B cell (primary cell): ENCODE results near the gene FAM9B. TPM values are rescaled to one million over a fixed set of nuclear protein-coding genes. Genes with fewer than 3 reads are reported as not detected.

ENCODE experiments used
- ATAC-seq: fragments of 200-7000 bp; cut with Tn5 transposase; one replicate; pipeline ENCODE4 v1.10.0; 2021; ENCODE audit warnings: low read depth, mild to moderate bottlenecking, moderate number of reproducible peaks, moderate library complexity
- CTCF ChIA-PET: fragments of 350-600 bp; sonication (Branson Sonifier 250); formaldehyde crosslinking; loops from one replicate; lab custom pipeline; 2021; ENCODE audit warnings: antibody characterized with exemption, inconsistent platforms; lab: Charles Lee
- POLR2A ChIA-PET: fragments of 350-600 bp; sonication (Branson Sonifier 250); formaldehyde crosslinking; loops from one replicate; lab custom pipeline; 2021; ENCODE audit warnings: antibody characterized with exemption; lab: Charles Lee
- DNase-seq: peaks from one replicate; pipeline ENCODE4 v3.0.0; 2013
- H2AFZ ChIP-seq: 2 replicates; pipeline ENCODE4 v1.6.1; 2012; ENCODE audit warnings: mild to moderate bottlenecking, low read depth, low read length; ENCODE audit not compliant: insufficient read depth, poor library complexity, severe bottlenecking
- H3K27ac ChIP-seq, 2 donors: 1 replicate in 1 of 2; 2 replicates in 1 of 2; pipeline ENCODE4 v1.5.1; 2012 to 2013; ENCODE audit warnings: low read length in 2 of 2, mild to moderate bottlenecking in 2 of 2, moderate library complexity in 1 of 2
- H3K27me3 ChIP-seq, 4 experiments: fragments of 200-600 bp in 1 of 4; sonication (generic) in 1 of 4; replicated peaks in 1 of 4; 1 replicate in 2 of 4; 2 replicates in 2 of 4; pipeline versions ENCODE4 v1.6.1 to v1.7.0; 2013 to 2016; ENCODE audit warnings: low read length in 3 of 4, mild to moderate bottlenecking in 2 of 4, mixed read lengths in 1 of 4, moderate library complexity in 1 of 4; ENCODE audit not compliant: insufficient read depth in 4 of 4, control insufficient read depth in 3 of 4; ENCODE audit errors: control extremely low read depth in 1 of 4
- H3K36me3 ChIP-seq, 2 experiments: replicated peaks in 1 of 2; 1 replicate in 1 of 2; 2 replicates in 1 of 2; pipeline versions ENCODE4 v1.6.1 to v1.7.1; 2013; ENCODE audit warnings: low read length in 1 of 2; ENCODE audit not compliant: insufficient read depth in 2 of 2, control insufficient read depth in 1 of 2; ENCODE audit errors: control extremely low read depth in 1 of 2, extremely low read depth in 1 of 2
- H3K4me1 ChIP-seq, 2 donors: fragments of 200-600 bp in 1 of 2; sonication (generic) in 1 of 2; 1 replicate in 1 of 2; 2 replicates in 1 of 2; pipeline versions ENCODE4 v1.5.1 to v1.6.1; 2013 to 2017; ENCODE audit warnings: low read length in 2 of 2; ENCODE audit not compliant: control insufficient read depth in 2 of 2, insufficient read depth in 2 of 2
- H3K4me2 ChIP-seq: replicated peaks from 2 replicates; pipeline ENCODE3; 2012; ENCODE audit warnings: mild to moderate bottlenecking, low read depth, low read length; ENCODE audit not compliant: poor library complexity, severe bottlenecking
- H3K4me3 ChIP-seq, 5 experiments: fragments of 200-600 bp in 1 of 5; sonication (generic) in 1 of 5; 1 replicate in 3 of 5; 2 replicates in 2 of 5; pipeline versions ENCODE4 v1.5.1 to v1.7.0; 2011 to 2016; ENCODE audit warnings: low read length in 4 of 5, mild to moderate bottlenecking in 4 of 5, low read depth in 2 of 5, control low read depth in 1 of 5, moderate library complexity in 1 of 5; ENCODE audit not compliant: insufficient read depth in 1 of 5; ENCODE audit errors: control extremely low read depth in 1 of 5, extremely low read depth in 1 of 5
- H3K79me2 ChIP-seq: fragments of 200-600 bp; sonication (generic); one replicate; pipeline ENCODE4 v1.6.0; 2016; ENCODE audit warnings: low read length; ENCODE audit not compliant: control insufficient read depth, insufficient read depth
- H3K9ac ChIP-seq: fragments of 200-600 bp; sonication (generic); 2 replicates; pipeline ENCODE4 v1.6.1; 2017; ENCODE audit warnings: mild to moderate bottlenecking, low read length, moderate library complexity
- H3K9me3 ChIP-seq, 3 donors: one replicate each; pipeline versions ENCODE4 v1.6.1 to v1.7.1; 2013; ENCODE audit warnings: low read length in 2 of 3; ENCODE audit not compliant: control insufficient read depth in 2 of 3, insufficient read depth in 1 of 3; ENCODE audit errors: control extremely low read depth in 1 of 3
- H4K20me1 ChIP-seq: 2 replicates; pipeline ENCODE4 v1.6.0; 2012; ENCODE audit warnings: mild to moderate bottlenecking, low read length; ENCODE audit not compliant: insufficient read depth, control insufficient read depth, poor library complexity, severe bottlenecking
- H3K27ac Mint-ChIP-seq: one replicate; pipeline ENCODE4 v1.8.0; 2021; ENCODE audit warnings: mixed read lengths
- H3K27me3 Mint-ChIP-seq: one replicate; pipeline ENCODE4 v1.8.0; 2021; ENCODE audit warnings: mixed read lengths
- H3K4me1 Mint-ChIP-seq: one replicate; pipeline ENCODE4 v1.8.0; 2021; ENCODE audit warnings: mixed read lengths
- H3K4me3 Mint-ChIP-seq: one replicate; pipeline ENCODE4 v1.8.0; 2021; ENCODE audit warnings: mixed read lengths
- H3K9me3 Mint-ChIP-seq: one replicate; pipeline ENCODE4 v1.8.0; 2022; ENCODE audit warnings: mixed read lengths; ENCODE audit not compliant: insufficient read depth
- EZH2 ChIP-seq: IDR thresholded peaks from 2 replicates; pipeline ENCODE4 v1.6.1; 2012; ENCODE audit warnings: borderline replicate concordance, low read depth, mild to moderate bottlenecking, moderate library complexity, low read length; ENCODE audit not compliant: insufficient read depth, poor library complexity, severe bottlenecking
- WGBS: methylation state at CpG from one replicate; pipeline ENCODE4 v1.1.5; 2013; ENCODE audit warnings: missing lambda C conversion rate; ENCODE audit not compliant: insufficient coverage; 5-methylcytosine and 5-hydroxymethylcytosine counted together
- intact Hi-C: fragments of 100-400 bp; cut with micrococcal nuclease; formaldehyde crosslinking; loops from one replicate; pipeline ENCODE4 v1.10.0; 2022
- polyA plus RNA-seq: library from polyadenylated mRNA; depleted of rRNA; stranded (reverse); fragments of >200 nt; gene quantifications from 2 replicates; pipeline ENCODE4 v1.2.3, GENCODE V29; 2012
- total RNA-seq, 2 donors: library from RNA; stranded (reverse); fragments of 120-200 nt in 1 of 2; gene quantifications; 1 replicate in 1 of 2; 2 replicates in 1 of 2; pipeline versions ENCODE4 v1.2.3 to v1.2.4, GENCODE V29; 2013 to 2022
- TF ChIP-seq, protein P1 (sequence below): fragments of 200-600 bp; IDR thresholded peaks from one replicate; pipeline ENCODE4 v1.8.0; 2022; ENCODE audit warnings: antibody characterized with exemption, mild to moderate bottlenecking

The FAM9B gene
- total and polyA plus RNA-seq, 2 donors (not counting 1 experiment from before 2014, with no cell fraction given): not detected

DNA sequence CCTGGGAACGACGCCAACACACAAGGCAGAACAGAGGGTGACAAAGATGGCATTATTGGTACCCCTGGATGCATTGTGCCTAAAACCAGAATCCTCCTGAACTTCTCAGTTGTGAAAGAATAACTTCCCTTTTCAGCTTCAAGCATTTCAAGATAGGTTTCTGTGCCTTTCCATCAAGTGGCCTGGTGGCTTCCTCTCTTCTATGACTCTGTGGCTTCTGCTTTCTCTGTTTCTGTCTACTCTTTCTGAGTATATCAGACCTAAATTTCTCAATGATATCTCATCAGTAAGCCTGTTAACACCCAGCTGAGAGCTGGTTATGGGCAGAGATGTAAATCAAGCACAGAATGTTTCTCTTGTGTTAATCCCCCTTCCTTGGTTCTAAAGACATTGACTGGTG is 21.4 kb upstream of the FAM9B start:
- Histone ChIP-seq H3K9me3 (no peaks in the 10 kb centered on the region), H3K79me2 (no peaks in the 10 kb centered on the region), H3K9ac (no peak overlapping the region), H3K4me1 (peaks cover 8 to 9% of the 10 kb centered on the region in 2 donors), H3K4me2 (no peak overlapping the region), H2AFZ (no peak overlapping the region), H3K36me3 (no peaks in the 10 kb centered on the region), H3K4me3 (no peak overlapping the region), H3K27me3 (peaks cover 0 to 5% (median 0%) of the 10 kb centered on the region in 4 experiments), H4K20me1 (no peaks in the 10 kb centered on the region), H3K27ac (no peak overlapping the region)
- ChIA-PET CTCF (no interaction called here), POLR2A (no interaction called here)
- H3K4me1 Mint-ChIP-seq: peaks cover 7% of the 10 kb centered on the region
- no peak overlapping the region for H3K27ac Mint-ChIP-seq
- TF ChIP-seq EZH2: no peak
- TF ChIP-seq, protein P1, sequence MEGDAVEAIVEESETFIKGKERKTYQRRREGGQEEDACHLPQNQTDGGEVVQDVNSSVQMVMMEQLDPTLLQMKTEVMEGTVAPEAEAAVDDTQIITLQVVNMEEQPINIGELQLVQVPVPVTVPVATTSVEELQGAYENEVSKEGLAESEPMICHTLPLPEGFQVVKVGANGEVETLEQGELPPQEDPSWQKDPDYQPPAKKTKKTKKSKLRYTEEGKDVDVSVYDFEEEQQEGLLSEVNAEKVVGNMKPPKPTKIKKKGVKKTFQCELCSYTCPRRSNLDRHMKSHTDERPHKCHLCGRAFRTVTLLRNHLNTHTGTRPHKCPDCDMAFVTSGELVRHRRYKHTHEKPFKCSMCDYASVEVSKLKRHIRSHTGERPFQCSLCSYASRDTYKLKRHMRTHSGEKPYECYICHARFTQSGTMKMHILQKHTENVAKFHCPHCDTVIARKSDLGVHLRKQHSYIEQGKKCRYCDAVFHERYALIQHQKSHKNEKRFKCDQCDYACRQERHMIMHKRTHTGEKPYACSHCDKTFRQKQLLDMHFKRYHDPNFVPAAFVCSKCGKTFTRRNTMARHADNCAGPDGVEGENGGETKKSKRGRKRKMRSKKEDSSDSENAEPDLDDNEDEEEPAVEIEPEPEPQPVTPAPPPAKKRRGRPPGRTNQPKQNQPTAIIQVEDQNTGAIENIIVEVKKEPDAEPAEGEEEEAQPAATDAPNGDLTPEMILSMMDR: no peak
- H3K4me3 Mint-ChIP-seq: no peak overlapping the region
- 0% methylated on average over 1 of the region's 2 CpGs for WGBS
- ATAC-seq (no peak), DNase-seq (peak; percentile 36)
- H3K27me3 Mint-ChIP-seq: peaks cover 3% of the 10 kb centered on the region
- no peaks in the 10 kb centered on the region for H3K9me3 Mint-ChIP-seq
- intact Hi-C loops: no loop called here

DNA sequence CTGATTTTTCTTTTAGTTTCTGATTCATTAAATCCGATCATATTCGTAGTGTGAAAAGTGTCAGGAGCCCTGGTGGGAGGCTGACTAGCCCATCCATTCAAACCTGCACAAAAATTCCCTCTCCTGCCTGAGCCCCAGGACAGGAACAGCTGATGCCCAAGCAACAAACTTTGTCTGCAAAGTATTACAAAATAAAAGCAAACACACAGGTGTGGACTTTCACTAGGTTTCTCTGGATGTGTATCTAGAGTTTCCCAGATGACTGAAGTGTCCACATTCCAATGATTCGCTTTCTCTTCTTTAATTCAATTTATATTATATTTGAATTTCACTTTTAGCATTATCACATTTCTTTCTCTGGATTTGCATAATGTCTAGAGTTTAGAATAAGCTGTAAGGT is 18.2 kb upstream of the FAM9B start:
- Histone ChIP-seq H3K4me3 (no peak overlapping the region), H3K4me1 (peaks cover 8 to 9% of the 10 kb centered on the region in 2 donors), H3K9ac (no peak overlapping the region), H4K20me1 (no peaks in the 10 kb centered on the region), H3K79me2 (no peaks in the 10 kb centered on the region), H3K9me3 (no peaks in the 10 kb centered on the region), H3K27me3 (no peaks in the 10 kb centered on the region), H3K4me2 (no peak overlapping the region), H3K36me3 (no peaks in the 10 kb centered on the region), H3K27ac (no peak overlapping the region), H2AFZ (no peak overlapping the region)
- Mint-ChIP-seq H3K27me3 (no peaks in the 10 kb centered on the region), H3K9me3 (no peaks in the 10 kb centered on the region), H3K27ac (no peak overlapping the region), H3K4me1 (peaks cover 7% of the 10 kb centered on the region), H3K4me3 (no peak overlapping the region)
- TF ChIP-seq, protein P1: no peak
- TF ChIP-seq EZH2: no peak
- DNase-seq (no peak), ATAC-seq (no peak)
- intact Hi-C loops: no loop called here
- no CpG with 5 or more reads among the region's 3 CpGs for WGBS
- POLR2A ChIA-PET: no interaction called here
- CTCF ChIA-PET: no interaction called here
